Gastrocnemius medialis (tissue), 4 donors: ENCODE data around the gene NARF.

Source experiments
- POLR2A ChIP-seq, 2 donors: fragments of 450-650 bp; IDR thresholded peaks; one replicate each; pipeline ENCODE4 v1.6.1; 2017; ENCODE audit warnings: antibody characterized with exemption in 2 of 2, mild to moderate bottlenecking in 2 of 2, moderate library complexity in 2 of 2
- TF ChIP-seq, protein P1 (sequence below), 5 experiments: fragments of 450-650 bp in 3 of 5; fragments of 200-600 bp in 2 of 5; sonication (generic) in 2 of 5; IDR thresholded peaks in 4 of 5; conservative IDR thresholded peaks in 1 of 5; 1 replicate in 4 of 5; 2 replicates in 1 of 5; pipeline ENCODE4 v1.5.1; 2016 to 2019; ENCODE audit warnings: antibody characterized with exemption in 5 of 5, mild to moderate bottlenecking in 3 of 5, moderate library complexity in 3 of 5

DNA sequence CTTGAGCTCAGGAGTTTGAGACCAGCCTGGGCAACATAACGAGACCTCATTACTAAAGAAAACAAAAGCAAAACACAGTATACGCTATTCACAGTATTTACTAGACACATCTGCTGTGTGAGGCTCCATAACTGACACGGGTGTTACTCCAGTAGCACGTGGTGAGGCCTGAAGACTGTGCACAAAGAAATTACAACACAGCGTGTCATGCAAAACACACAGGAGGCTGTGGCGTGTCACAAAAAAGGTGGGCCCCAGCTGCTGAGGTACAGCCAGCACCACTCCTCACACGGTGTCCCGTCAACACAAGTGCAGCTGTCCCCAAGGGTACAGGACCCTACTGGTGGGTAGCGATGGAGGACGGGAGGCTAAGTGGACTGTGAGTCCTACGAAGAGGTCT lies 10.7 kb upstream of the NARF start:
- TF ChIP-seq, protein P1, sequence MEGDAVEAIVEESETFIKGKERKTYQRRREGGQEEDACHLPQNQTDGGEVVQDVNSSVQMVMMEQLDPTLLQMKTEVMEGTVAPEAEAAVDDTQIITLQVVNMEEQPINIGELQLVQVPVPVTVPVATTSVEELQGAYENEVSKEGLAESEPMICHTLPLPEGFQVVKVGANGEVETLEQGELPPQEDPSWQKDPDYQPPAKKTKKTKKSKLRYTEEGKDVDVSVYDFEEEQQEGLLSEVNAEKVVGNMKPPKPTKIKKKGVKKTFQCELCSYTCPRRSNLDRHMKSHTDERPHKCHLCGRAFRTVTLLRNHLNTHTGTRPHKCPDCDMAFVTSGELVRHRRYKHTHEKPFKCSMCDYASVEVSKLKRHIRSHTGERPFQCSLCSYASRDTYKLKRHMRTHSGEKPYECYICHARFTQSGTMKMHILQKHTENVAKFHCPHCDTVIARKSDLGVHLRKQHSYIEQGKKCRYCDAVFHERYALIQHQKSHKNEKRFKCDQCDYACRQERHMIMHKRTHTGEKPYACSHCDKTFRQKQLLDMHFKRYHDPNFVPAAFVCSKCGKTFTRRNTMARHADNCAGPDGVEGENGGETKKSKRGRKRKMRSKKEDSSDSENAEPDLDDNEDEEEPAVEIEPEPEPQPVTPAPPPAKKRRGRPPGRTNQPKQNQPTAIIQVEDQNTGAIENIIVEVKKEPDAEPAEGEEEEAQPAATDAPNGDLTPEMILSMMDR (IDR thresholded peaks at IDR 0.05 in 4 of 5, conservative IDR thresholded peaks at IDR 0.05 in 1 of 5) = no peak
- TF ChIP-seq POLR2A (IDR thresholded peaks at IDR 0.05) = no peak
